Effector CD8-positive, alpha-beta T cell (primary cell): ENCODE results near the gene SHISA9.
"Not testable (repeated sequence)": the region's sequence is repeated elsewhere in the genome, so short reads cannot be mapped to it uniquely, and the experiment has no call there.

Experiments
- DNase-seq: peaks from one replicate; lab custom pipeline; 2025; lab: John Stamatoyannopoulos, UW
- total RNA-seq, 4 experiments: gene quantifications; one replicate each; lab custom pipeline; 2026; lab: John Stamatoyannopoulos, UW

Gene SHISA9
- 0 reads per million in 4 experiments for total RNA-seq

DNA sequence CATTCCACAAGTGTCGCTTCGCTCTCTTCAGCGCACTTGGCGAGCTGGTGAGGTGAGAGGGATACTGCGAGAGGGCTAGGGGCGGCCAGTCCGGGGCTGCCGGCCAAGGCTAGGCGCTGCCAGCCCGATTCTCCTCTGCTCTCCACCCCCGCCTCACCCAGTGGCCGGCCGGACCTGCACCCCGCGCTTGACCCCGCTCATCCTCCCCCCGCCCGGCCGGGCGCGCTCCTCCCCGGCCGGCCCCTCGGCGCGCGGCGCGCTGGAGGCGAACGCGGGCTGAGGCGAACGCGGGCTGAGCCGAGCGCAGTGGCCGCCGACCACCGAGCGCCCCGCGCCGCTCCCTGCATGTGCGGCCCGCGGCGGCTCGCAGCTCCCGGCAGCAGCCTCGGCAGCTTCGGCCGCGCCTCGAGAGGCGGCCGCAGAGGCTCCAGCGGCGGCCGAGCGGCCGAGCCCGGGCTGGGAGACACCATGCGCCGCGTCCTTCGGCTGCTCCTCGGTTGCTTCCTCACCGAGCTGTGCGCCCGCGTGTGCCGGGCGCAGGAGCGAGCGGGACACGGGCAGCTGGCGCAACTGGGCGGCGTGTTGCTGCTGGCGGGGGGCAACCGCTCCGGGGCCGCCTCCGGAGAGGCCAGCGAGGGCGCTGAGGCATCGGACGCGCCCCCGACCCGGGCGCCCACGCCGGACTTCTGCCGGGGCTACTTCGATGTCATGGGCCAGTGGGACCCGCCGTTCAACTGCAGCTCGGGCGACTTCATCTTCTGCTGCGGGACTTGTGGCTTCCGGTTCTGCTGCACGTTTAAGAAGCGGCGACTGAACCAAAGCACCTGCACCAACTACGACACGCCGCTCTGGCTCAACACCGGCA lies at the start of gene SHISA9:
SHISA9 (plus strand) TSS at position 2 of the 865 bp plus-strand sequence.
- no peak for DNase-seq

- no peak for DNase-seq
These were observed 47.4 kb upstream of the SHISA9 start for GRCh38 chr16:12853972-12854371.

DNA sequence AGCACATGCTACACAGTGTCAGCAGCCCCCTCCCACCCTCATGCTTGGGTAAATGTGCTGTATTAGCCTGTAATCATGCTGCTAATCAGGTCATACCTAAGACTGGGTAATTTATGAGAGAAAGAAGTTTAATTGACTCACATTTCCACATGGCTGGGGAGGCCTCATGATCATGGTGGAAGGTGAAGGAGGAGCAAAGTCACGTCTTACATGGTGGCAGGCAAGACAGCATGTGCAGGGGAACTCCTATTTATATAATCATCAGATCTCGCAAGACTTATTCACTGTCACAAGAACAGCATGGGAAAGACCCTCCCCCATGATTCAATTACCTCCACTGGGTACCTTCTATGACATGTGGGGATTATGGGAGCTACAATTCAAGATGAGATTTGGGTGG lies 44.0 kb upstream of the SHISA9 start:
- DNase-seq: not testable (repeated sequence)

DNA sequence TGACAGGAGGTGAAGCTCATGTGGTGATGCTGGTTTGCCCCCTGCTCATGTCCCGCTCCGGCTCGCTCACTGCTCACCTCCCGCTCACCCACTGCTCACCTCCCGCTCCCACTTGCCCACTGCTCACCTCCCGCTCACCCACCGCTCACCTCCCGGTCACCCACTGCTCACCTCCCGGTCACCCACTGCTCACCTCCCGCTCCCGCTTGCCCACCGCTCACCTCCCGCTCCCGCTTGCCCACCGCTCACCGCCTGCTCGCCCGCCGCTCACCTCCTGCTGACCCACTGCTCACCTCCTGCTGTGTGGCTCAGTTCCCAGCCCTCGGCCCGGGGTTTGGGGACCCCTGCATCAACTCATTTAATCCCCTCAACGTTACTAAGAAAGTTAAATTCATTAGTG lies 39.1 kb upstream of the SHISA9 start:
- no peak for DNase-seq

DNA sequence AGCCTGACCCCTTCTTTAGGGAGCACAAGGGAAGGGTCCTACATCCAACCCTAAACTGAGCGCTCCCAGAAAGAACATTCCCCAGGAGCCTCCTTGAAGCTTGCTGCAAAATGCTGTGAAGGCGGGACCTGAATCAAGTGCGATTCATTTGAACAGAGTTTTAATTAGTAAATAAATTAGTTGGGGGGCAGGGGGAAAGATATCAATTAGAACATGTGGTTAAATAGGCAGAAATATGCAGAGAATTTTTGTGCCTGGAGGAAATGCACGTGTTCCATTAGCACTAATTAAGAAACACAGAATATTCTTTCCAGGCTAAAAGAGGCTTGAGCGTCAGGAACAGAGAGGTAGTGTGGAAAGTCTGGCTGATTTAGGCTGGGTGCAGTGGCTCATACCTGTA lies 38.5 kb upstream of the SHISA9 start:
- no peak for DNase-seq

- no peak for DNase-seq
These were observed 34.3 kb upstream of the SHISA9 start for GRCh38 chr16:12866981-12867551.

DNA sequence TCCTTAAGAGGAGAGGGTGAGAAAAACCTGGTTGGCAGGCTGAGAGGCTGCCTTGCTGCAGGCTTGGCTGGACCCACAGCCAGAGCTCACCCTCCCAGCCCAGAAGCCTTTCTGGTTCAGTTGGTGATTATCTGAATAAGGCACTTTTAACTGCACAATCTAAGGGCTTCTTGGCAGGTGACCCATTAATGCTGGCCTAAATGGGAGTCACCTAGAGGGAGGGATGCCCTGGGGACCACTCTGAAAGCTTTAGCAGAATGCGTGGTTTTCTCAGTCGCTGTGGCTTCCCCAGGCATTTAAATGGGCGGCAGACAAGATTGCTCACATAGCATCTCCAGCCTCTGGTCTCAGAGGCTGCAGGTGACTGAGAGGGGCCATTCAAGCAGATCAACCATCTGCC lies 33.2 kb upstream of the SHISA9 start:
- DNase-seq: no peak

DNA sequence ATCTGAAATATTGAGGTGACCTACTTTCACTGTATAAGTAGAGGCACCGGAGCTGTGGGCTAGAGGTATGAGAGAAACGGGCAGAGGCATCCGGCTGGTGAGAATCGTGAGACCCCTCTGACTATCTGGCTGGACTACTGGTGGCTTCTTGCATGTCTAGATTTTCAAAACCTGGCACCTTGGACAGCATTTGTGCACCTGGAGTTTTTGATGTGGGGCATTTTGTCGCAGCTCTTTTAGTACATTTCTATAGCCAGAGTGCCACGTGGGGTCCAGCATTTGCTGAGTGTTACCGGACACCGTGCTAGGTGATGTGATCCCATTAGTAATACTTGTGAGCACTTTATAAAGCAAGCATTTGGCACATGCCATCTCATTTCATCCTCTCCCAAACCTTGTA lies 32.6 kb upstream of the SHISA9 start:
- DNase-seq: no peak

DNA sequence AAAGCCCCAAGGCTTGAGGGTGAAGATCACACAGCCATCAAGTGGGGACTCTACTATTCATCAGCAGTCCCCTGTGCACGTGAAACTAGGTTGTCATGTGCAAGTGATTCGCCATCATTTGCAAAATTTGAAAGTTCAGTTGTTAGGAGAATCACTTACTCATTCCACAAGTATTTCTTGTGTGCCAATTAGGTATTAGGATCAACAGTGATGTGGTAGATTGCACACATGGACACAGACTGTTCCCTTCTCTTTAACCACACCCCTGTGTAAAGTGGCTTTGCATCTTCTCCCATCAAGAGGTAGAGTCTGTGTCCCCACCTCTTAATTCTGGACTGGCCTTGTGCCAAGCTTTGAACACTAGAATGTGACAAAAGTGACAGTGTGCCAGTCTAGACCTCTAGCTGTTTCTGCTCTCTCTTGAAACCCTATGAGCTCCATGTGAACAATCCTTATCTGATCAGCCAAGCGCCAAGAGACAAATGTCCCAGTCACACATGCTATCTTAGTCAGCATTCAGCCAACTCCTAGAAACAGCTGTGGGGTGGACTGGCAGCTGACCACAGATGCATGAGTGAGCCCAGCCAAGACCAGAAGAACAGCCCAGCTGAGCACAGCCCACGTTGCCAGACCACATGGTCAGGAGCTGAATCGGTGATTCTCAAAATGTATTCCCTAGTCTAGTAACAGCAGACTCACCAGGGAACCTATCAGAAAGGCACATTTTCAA lies 31.5 kb upstream of the SHISA9 start:
- no peak for DNase-seq

- DNase-seq: no peak
These were observed 29.6 kb upstream of the SHISA9 start for GRCh38 chr16:12871784-12872183.

- DNase-seq: no peak
These were observed 27.2 kb upstream of the SHISA9 start for GRCh38 chr16:12874186-12874585.

GRCh38 chr16:12876778-12877177 lies 24.6 kb upstream of the SHISA9 start:
- no peak for DNase-seq

DNA sequence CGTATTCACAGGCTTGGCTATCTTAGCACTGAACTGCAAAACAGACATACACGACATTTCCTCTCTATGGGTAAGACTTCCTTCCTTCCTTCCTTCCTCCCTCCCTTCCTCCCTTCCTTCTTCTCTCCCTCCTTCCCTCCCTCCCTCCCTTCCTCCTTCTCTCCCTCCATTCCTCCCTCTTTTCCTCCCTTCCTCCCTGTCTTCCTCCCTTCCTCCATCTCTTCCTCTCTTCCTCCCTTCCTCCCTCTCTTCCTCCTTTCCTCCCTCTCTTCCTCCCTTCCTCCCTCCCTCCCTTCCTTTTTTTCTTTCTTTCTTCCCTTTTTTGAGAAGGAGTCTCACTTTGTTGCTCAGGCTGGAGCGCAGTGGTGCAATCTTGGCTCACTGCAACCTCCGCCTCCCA lies 22.4 kb upstream of the SHISA9 start:
- DNase-seq: no peak

DNA sequence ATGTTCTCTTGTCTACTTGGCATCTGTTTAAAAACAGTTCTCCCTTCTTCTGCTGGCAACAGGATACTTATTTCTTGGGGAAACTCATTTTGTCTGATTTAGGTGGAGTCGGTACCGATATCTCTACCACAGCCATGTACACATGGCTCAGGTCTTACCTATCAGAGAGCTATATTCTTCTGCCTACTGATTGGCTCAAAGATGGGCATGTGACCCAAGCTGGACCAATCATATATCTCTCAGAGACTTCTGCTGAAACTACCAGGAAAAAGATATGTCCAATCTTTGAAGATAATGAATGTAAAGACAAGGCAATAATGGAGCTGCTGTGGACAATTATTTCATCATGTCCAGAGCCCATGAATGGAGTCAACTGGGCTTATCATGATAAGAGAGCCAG lies 21.6 kb upstream of the SHISA9 start:
- no peak for DNase-seq

DNA sequence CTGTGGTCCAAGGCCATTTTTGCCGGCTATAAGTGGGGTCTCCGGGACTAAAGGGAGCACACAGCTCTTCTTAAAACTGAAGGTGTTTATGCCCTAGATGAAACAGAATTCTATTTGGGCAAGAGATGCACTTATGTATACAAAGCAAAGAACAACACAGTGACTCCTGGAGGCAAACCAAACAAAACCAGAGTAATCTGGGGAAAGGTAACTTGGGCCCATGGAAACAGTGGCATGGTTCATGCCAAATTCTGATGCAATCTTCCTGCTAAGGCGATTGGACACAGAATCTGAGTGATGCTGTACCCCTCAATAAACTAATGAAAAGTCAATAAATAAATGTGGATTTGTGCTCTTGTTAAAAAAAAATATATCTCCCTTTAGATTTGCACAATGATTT lies 20.2 kb upstream of the SHISA9 start:
- no peak for DNase-seq

DNA sequence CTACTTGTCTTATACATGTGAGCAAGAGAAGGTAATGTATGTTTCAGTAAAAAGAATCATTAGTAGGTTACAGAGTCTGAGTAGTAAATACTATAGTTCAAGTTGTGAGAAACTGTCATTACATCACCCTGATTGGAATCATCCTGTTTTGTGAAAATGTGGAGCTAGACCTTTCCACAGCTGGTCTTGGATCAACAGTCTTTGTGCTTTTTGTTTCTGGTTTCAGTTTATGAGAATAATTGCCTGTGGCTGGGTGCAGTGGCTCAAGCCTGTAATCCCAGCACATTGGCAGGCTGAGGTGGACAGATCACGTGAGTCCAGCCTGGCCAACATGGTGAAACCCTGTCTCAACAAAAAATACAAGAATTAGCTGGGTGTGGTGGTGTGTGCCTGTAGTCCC lies 19.7 kb upstream of the SHISA9 start:
- DNase-seq: no peak

GRCh38 chr16:12885742-12886141 lies 15.7 kb upstream of the SHISA9 start:
- DNase-seq: no peak

DNA sequence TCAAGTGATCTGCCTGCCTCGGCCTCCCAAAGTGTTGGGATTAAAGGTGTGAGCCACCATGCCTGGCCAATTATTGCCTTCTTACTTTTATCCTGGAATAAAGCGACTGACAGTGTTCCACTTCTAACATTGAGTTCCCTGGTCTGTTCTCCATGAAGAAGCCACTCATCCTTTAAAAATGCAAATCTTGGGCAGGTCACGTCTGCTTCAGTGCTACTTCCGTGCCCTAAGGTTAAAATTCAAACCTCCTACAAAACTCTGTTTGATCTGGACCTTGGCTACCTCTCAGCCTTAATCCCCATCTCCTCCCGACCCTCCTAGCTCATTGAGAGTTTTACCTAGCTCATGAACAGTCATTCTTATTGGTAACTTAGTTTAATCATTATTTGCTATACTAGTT lies 9.6 kb upstream of the SHISA9 start:
- no peak for DNase-seq

- no peak for DNase-seq
These were observed 8.2 kb upstream of the SHISA9 start for GRCh38 chr16:12893050-12893750.

GRCh38 chr16:12896562-12896961 lies 4.8 kb upstream of the SHISA9 start:
- DNase-seq: no peak

GRCh38 chr16:12898551-12898950 lies 2.8 kb upstream of the SHISA9 start:
- no peak for DNase-seq

DNA sequence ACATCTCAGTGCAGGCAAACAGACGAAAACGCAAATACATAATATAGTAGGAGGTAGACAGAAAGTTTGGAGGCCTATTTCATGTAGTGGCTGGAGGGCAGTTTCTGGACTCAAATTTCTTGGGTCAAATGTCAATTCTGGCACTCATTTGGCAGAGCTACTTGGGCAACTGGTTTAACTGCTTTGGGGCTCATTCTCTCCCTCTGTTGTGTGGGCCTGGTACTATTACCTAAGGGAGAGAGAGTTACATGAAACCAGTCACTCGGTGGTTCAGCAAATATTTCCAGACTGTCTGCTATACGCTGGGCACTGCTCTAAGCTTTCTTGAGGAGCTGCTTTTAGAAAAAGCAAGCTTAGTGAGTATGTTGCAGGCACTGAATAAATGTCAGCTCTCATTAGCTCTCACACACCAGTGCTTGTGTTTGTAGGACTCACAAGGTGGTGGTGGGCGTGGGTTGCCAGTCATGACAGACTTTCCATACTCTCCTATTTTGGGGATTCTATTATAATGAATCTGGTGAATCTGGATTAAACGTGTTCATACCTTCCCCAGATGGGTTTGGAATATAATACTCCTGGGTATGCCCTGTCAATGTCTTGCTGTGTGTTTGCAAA lies 1.8 kb upstream of the SHISA9 start:
- DNase-seq: no peak
